ENCODE results near the gene SLC9B1. TPM values are rescaled to one million over a fixed set of nuclear protein-coding genes. Genes with fewer than 3 reads are reported as not detected.
A peak's percentile ranks its signal among the peaks of the same experiment; 100 is the strongest.
"Not testable (repeated sequence)": the region's sequence is repeated elsewhere in the genome, so short reads cannot be mapped to it uniquely, and the experiment has no call there.

The SLC9B1 gene
- polyA plus RNA-seq, 1 donor from 2014 or later = 0.93 TPM

GRCh38 chr4:102877477-102878106 lies 141.9 kb downstream of the SLC9B1 start:
- H3K4me3 Mint-ChIP-seq, H3K27ac Mint-ChIP-seq, H3K27me3 Mint-ChIP-seq, H3K9me3 Mint-ChIP-seq: not testable (repeated sequence)
- H3K36me3 Mint-ChIP-seq = peaks cover 14% of the 10 kb centered on the region
- H3K4me1 Mint-ChIP-seq = peaks cover 2 to 11% (median 9%) of the 10 kb centered on the region in 3 donors

GRCh38 chr4:102871772-102872171 lies 147.7 kb downstream of the SLC9B1 start:
- H3K27me3 Mint-ChIP-seq = no peaks in the 10 kb centered on the region
- peak overlapping the region in 2 of 3 donors; percentile 18 to 59 for H3K27ac Mint-ChIP-seq
- H3K4me1 Mint-ChIP-seq = peaks cover 25 to 33% (median 31%) of the 10 kb centered on the region in 3 donors
- peaks cover 6% of the 10 kb centered on the region for H3K36me3 Mint-ChIP-seq
- peaks cover 0 to 3% (median 0%) of the 10 kb centered on the region in 3 donors for H3K9me3 Mint-ChIP-seq
- peak overlapping the region in 1 of 4 donors; percentile 44 for H3K4me3 Mint-ChIP-seq

- Mint-ChIP-seq H3K27me3 (no peaks in the 10 kb centered on the region), H3K9me3 (no peaks in the 10 kb centered on the region), H3K36me3 (peaks cover 4% of the 10 kb centered on the region), H3K27ac (peak overlapping the region; percentile 96 to 100 (median 99)), H3K4me1 (peaks cover 29 to 42% (median 30%) of the 10 kb centered on the region in 3 donors), H3K4me3 (peak overlapping the region; percentile 96 to 98 (median 97))
Measured at GRCh38 chr4:102869569-102870197, 149.8 kb downstream of the SLC9B1 start.

- H3K27ac Mint-ChIP-seq = peak within 1 kb of the TSS; percentile 96 to 100 (median 99)
- peak within 1 kb of the TSS; percentile 96 to 98 (median 97) for H3K4me3 Mint-ChIP-seq
- H3K9me3 Mint-ChIP-seq = no peaks in the 10 kb centered on the region
- no peaks in the 10 kb centered on the region for H3K27me3 Mint-ChIP-seq
- H3K36me3 Mint-ChIP-seq = peaks cover 4% of the 10 kb centered on the region
- H3K4me1 Mint-ChIP-seq = peaks cover 30 to 44% (median 31%) of the 10 kb centered on the region in 3 donors
Measured at GRCh38 chr4:102868781-102869568, 150.5 kb downstream of the SLC9B1 start, which contains the start of gene CISD2. CISD2 (plus strand) TSS chr4:102868992; CDS start chr4:102869085, 93 bp downstream.

GRCh38 chr4:102868153-102868780 lies 151.2 kb downstream of the SLC9B1 start:
- H3K4me3 Mint-ChIP-seq = peak overlapping the region; percentile 96 to 98 (median 97)
- H3K4me1 Mint-ChIP-seq = peaks cover 29 to 43% (median 34%) of the 10 kb centered on the region in 3 donors
- peak overlapping the region; percentile 96 to 100 (median 99) for H3K27ac Mint-ChIP-seq
- no peaks in the 10 kb centered on the region for H3K27me3 Mint-ChIP-seq
- H3K9me3 Mint-ChIP-seq = no peaks in the 10 kb centered on the region
- peaks cover 4% of the 10 kb centered on the region for H3K36me3 Mint-ChIP-seq

- Mint-ChIP-seq H3K27me3 (no peaks in the 10 kb centered on the region), H3K27ac (peak overlapping the region; percentile 96 to 100 (median 99)), H3K4me1 (peaks cover 29 to 39% (median 37%) of the 10 kb centered on the region in 3 donors)
Measured at GRCh38 chr4:102867278-102868152, 152.0 kb downstream of the SLC9B1 start.

GRCh38 chr4:102865327-102865726 lies 154.2 kb downstream of the SLC9B1 start:
- peaks cover 34 to 39% (median 35%) of the 10 kb centered on the region in 3 donors for H3K4me1 Mint-ChIP-seq
- H3K27ac Mint-ChIP-seq, H3K27me3 Mint-ChIP-seq, H3K9me3 Mint-ChIP-seq, H3K36me3 Mint-ChIP-seq: not testable (repeated sequence)
- peak overlapping the region in 2 of 4 donors; percentile 52 to 73 for H3K4me3 Mint-ChIP-seq

More at GRCh38 chr4:102867278-102868152, 152.0 kb downstream of the SLC9B1 start:
- Mint-ChIP-seq H3K9me3 (no peaks in the 10 kb centered on the region), H3K36me3 (peaks cover 4% of the 10 kb centered on the region), H3K4me3 (peak overlapping the region; percentile 96 to 98 (median 97))

GRCh38 chr4:102862747-102863146 lies 156.8 kb downstream of the SLC9B1 start:
- Mint-ChIP-seq H3K36me3 (peaks cover 10% of the 10 kb centered on the region), H3K27ac (no peak overlapping the region), H3K4me3 (no peak overlapping the region), H3K4me1 (peaks cover 25 to 29% (median 27%) of the 10 kb centered on the region in 3 donors), H3K27me3 (no peaks in the 10 kb centered on the region), H3K9me3 (peaks cover 6 to 11% (median 7%) of the 10 kb centered on the region in 3 donors)

GRCh38 chr4:102862016-102862415 lies 157.5 kb downstream of the SLC9B1 start:
- peaks cover 6 to 11% (median 7%) of the 10 kb centered on the region in 3 donors for H3K9me3 Mint-ChIP-seq
- H3K36me3 Mint-ChIP-seq = peaks cover 10% of the 10 kb centered on the region
- H3K27me3 Mint-ChIP-seq = no peaks in the 10 kb centered on the region
- H3K4me3 Mint-ChIP-seq = peak overlapping the region in 1 of 4 donors; percentile 10
- peaks cover 18 to 24% (median 21%) of the 10 kb centered on the region in 3 donors for H3K4me1 Mint-ChIP-seq
- no peak overlapping the region for H3K27ac Mint-ChIP-seq

- Mint-ChIP-seq H3K4me1 (peaks cover 13 to 21% (median 16%) of the 10 kb centered on the region in 3 donors), H3K9me3 (peaks cover 6 to 11% (median 7%) of the 10 kb centered on the region in 3 donors), H3K4me3 (no peak overlapping the region), H3K27me3 (no peaks in the 10 kb centered on the region), H3K36me3 (peaks cover 10% of the 10 kb centered on the region), H3K27ac (no peak overlapping the region)
Measured at GRCh38 chr4:102860611-102861324, 158.7 kb downstream of the SLC9B1 start.

GRCh38 chr4:102858828-102859464 lies 160.6 kb downstream of the SLC9B1 start:
- Mint-ChIP-seq H3K36me3 (peaks cover 9% of the 10 kb centered on the region), H3K9me3 (peaks cover 6 to 11% (median 7%) of the 10 kb centered on the region in 3 donors), H3K27me3 (no peaks in the 10 kb centered on the region), H3K4me1 (peaks cover 7 to 15% (median 11%) of the 10 kb centered on the region in 3 donors), H3K27ac (no peak overlapping the region), H3K4me3 (no peak overlapping the region)
